GM21515 (cell line): Measurements from ENCODE around the gene ITCH.
"Not testable (repeated sequence)": the region's sequence is repeated elsewhere in the genome, so short reads cannot be mapped to it uniquely, and the experiment has no call there.

ENCODE experiments used
- ATAC-seq: cut with Tn5 transposase; IDR thresholded peaks from one replicate; pipeline ENCODE4 v1.9.1; 2021; ENCODE audit not compliant: unreplicated experiment

Gene ITCH

GRCh38 chr20:34449674-34450592 is 86.9 kb downstream of the ITCH start:
- no peak for ATAC-seq

- no peak for ATAC-seq
These were observed 89.4 kb downstream of the ITCH start for GRCh38 chr20:34452281-34452982.

GRCh38 chr20:34458631-34459030 is 95.6 kb downstream of the ITCH start:
- ATAC-seq = no peak

GRCh38 chr20:34459209-34459897 is 96.3 kb downstream of the ITCH start:
- no peak for ATAC-seq

- no peak for ATAC-seq
These were observed 98.7 kb downstream of the ITCH start for GRCh38 chr20:34461779-34462087.

- ATAC-seq = no peak
These were observed 105.9 kb downstream of the ITCH start for GRCh38 chr20:34468951-34469350.

GRCh38 chr20:34472246-34472925 is 109.3 kb downstream of the ITCH start:
- ATAC-seq = no peak

GRCh38 chr20:34473262-34473883 is 110.3 kb downstream of the ITCH start:
- ATAC-seq = no peak

- no peak for ATAC-seq
These were observed 113.1 kb downstream of the ITCH start for GRCh38 chr20:34475979-34476736.

GRCh38 chr20:34479627-34480026 is 116.6 kb downstream of the ITCH start:
- ATAC-seq = no peak

- ATAC-seq = not testable (repeated sequence)
These were observed 119.1 kb downstream of the ITCH start for GRCh38 chr20:34482154-34482553.

- ATAC-seq = not testable (repeated sequence)
These were observed 120.6 kb downstream of the ITCH start for GRCh38 chr20:34483585-34484220.

GRCh38 chr20:34485068-34485634 is 122.1 kb downstream of the ITCH start:
- ATAC-seq = no peak

- no peak for ATAC-seq
These were observed 128.3 kb downstream of the ITCH start for GRCh38 chr20:34491226-34491931.

GRCh38 chr20:34491932-34492509 is 128.9 kb downstream of the ITCH start:
- ATAC-seq = no peak

GRCh38 chr20:34493646-34494045 is 130.6 kb downstream of the ITCH start:
- ATAC-seq = no peak

- ATAC-seq = no peak
These were observed 132.2 kb downstream of the ITCH start for GRCh38 chr20:34495307-34495706.

GRCh38 chr20:34495916-34496315 is 132.8 kb downstream of the ITCH start:
- ATAC-seq = no peak
